GM21717 (cell line): ENCODE measurements around the gene CUEDC2.

Experiments
- ATAC-seq: cut with Tn5 transposase; IDR thresholded peaks from one replicate; pipeline ENCODE4 v1.9.1; 2021; ENCODE audit warnings: mild to moderate bottlenecking, moderate library complexity; ENCODE audit not compliant: unreplicated experiment

The CUEDC2 gene

GRCh38 chr10:102432162-102432950 is at the start of gene CUEDC2:
Gene CUEDC2, minus strand, starts transcription at chr10:102432574. Its CDS starts 7,386 bp downstream, at chr10:102425188.
- peak; percentile 77 for ATAC-seq

GRCh38 chr10:102480396-102480795 is 48.0 kb upstream of the CUEDC2 start:
- ATAC-seq = no peak

- no peak for ATAC-seq
Observed at GRCh38 chr10:102479651-102480050, 47.3 kb upstream of the CUEDC2 start.

- ATAC-seq = no peak
Observed at GRCh38 chr10:102476466-102477141, 44.2 kb upstream of the CUEDC2 start.

- ATAC-seq = no peak
Observed at GRCh38 chr10:102475451-102476040, 43.2 kb upstream of the CUEDC2 start.

- no peak for ATAC-seq
Observed at GRCh38 chr10:102473445-102474331, 41.3 kb upstream of the CUEDC2 start.

- no peak for ATAC-seq
Observed at GRCh38 chr10:102470579-102471546, 38.5 kb upstream of the CUEDC2 start.

- ATAC-seq = no peak
Observed at GRCh38 chr10:102468683-102469082, 36.3 kb upstream of the CUEDC2 start.

GRCh38 chr10:102467971-102468438 is 35.6 kb upstream of the CUEDC2 start:
- no peak for ATAC-seq

- no peak for ATAC-seq
Observed at GRCh38 chr10:102467318-102467717, 34.9 kb upstream of the CUEDC2 start.

- no peak for ATAC-seq
Observed at GRCh38 chr10:102465466-102465865, 33.1 kb upstream of the CUEDC2 start.

- no peak for ATAC-seq
Observed at GRCh38 chr10:102463983-102464382, 31.6 kb upstream of the CUEDC2 start.

- no peak for ATAC-seq
Observed at GRCh38 chr10:102462512-102463054, 30.2 kb upstream of the CUEDC2 start.

GRCh38 chr10:102461187-102462054 is 29.0 kb upstream of the CUEDC2 start:
- peak; percentile 63 for ATAC-seq

GRCh38 chr10:102460836-102461186 is 28.4 kb upstream of the CUEDC2 start:
- ATAC-seq = peak; percentile 18

GRCh38 chr10:102458656-102459055 is 26.3 kb upstream of the CUEDC2 start:
- no peak for ATAC-seq

GRCh38 chr10:102457591-102458150 is 25.3 kb upstream of the CUEDC2 start:
- ATAC-seq = no peak

GRCh38 chr10:102455893-102456471 is 23.6 kb upstream of the CUEDC2 start:
- no peak for ATAC-seq
